PFSK-1 (cell line): Measurements from ENCODE around the gene C19orf81.

Source experiments
- POLR2AphosphoS5 ChIP-seq: IDR thresholded peaks from 2 replicates; pipeline ENCODE4 v1.6.1; 2012; ENCODE audit warnings: low read depth, mild to moderate bottlenecking, control low read depth, low read length, moderate library complexity
- TAF1 ChIP-seq: IDR thresholded peaks from 2 replicates; pipeline ENCODE4 v1.6.1; 2012; ENCODE audit warnings: low read length, control low read depth, borderline replicate concordance; ENCODE audit not compliant: insufficient read depth

- TF ChIP-seq POLR2AphosphoS5: no peak
- TF ChIP-seq TAF1: no peak
Observed at GRCh38 chr19:50626795-50627194, 22.4 kb upstream of the C19orf81 start.
